A549 (cell line): ENCODE data around the gene DEFB128.

Experiments
- BHLHE40 ChIP-seq: IDR thresholded peaks from 2 replicates; pipeline ENCODE4 v1.6.1; 2012; ENCODE audit warnings: low read depth, low read length, inconsistent platforms
- CBX2 ChIP-seq: fragments of 200-600 bp; sonication (generic); IDR thresholded peaks from 2 replicates; pipeline ENCODE4 v1.6.1; 2016; ENCODE audit warnings: low read depth, mild to moderate bottlenecking, borderline replicate concordance
- EP300 ChIP-seq, 2 experiments: fragments of >200 bp; sonication (Bioruptor Twin); formaldehyde crosslinking; IDR thresholded peaks; 2 replicates in 1 of 2; 3 replicates in 1 of 2; pipeline ENCODE4 v1.6.1; 2016 to 2017
- ESRRA ChIP-seq: fragments of 150-350 bp; IDR thresholded peaks from 2 replicates; pipeline ENCODE4 v1.6.1; 2014; ENCODE audit warnings: mild to moderate bottlenecking, low read length, borderline replicate concordance
- POLR2A ChIP-seq: IDR thresholded peaks from 2 replicates; pipeline ENCODE4 v1.6.1; 2012; ENCODE audit warnings: mild to moderate bottlenecking, low read length
- RFX5 ChIP-seq: fragments of 450-650 bp; IDR thresholded peaks from 2 replicates; pipeline ENCODE4 v1.7.1; 2014; ENCODE audit warnings: antibody characterized with exemption, mild to moderate bottlenecking, moderate library complexity
- ZSCAN20 ChIP-seq: fragments of 250-450 bp; sonication (Bioruptor Pico); IDR thresholded peaks from 2 replicates; pipeline ENCODE4 v1.8.0; 2022; ENCODE audit warnings: mild to moderate bottlenecking, moderate library complexity
- TF ChIP-seq, protein P1 (sequence below): IDR thresholded peaks from 2 replicates; pipeline ENCODE4 v1.6.1; 2012
- TF ChIP-seq, protein P2 (sequence below): fragments of >200 bp; sonication (Bioruptor Twin); formaldehyde crosslinking; IDR thresholded peaks from 3 replicates; pipeline ENCODE4 v1.5.1; 2016
- TF ChIP-seq, protein P3 (sequence below): IDR thresholded peaks from 2 replicates; pipeline ENCODE4 v1.6.1; 2012

DNA sequence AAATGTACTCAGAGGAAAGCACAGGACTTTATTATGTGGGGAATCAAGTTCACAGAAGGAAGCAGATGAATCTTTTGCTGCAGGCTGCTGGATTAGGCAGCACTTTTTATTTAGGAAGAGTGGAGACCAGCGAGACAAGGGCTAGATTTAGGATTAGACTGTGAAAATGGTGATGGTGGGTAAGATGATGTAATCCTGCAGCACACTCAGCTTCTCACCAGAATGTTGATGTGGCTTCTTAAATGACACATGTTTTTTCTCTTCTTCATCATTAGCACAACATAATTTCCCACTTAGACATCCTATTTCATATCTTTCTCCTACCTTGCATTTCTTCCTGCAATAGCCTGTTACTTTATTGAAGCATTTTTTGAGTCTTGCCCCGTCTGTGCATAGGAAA lies 1.8 kb downstream of the DEFB128 start:
- TF ChIP-seq, protein P1, sequence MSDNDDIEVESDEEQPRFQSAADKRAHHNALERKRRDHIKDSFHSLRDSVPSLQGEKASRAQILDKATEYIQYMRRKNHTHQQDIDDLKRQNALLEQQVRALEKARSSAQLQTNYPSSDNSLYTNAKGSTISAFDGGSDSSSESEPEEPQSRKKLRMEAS, result no peak
- TF ChIP-seq RFX5 (no peak), POLR2A (no peak), BHLHE40 (no peak), ESRRA (no peak), ZSCAN20 (no peak), EP300 (IDR thresholded peaks at IDR 0.05) (no peak), CBX2 (no peak)
- TF ChIP-seq, protein P2, sequence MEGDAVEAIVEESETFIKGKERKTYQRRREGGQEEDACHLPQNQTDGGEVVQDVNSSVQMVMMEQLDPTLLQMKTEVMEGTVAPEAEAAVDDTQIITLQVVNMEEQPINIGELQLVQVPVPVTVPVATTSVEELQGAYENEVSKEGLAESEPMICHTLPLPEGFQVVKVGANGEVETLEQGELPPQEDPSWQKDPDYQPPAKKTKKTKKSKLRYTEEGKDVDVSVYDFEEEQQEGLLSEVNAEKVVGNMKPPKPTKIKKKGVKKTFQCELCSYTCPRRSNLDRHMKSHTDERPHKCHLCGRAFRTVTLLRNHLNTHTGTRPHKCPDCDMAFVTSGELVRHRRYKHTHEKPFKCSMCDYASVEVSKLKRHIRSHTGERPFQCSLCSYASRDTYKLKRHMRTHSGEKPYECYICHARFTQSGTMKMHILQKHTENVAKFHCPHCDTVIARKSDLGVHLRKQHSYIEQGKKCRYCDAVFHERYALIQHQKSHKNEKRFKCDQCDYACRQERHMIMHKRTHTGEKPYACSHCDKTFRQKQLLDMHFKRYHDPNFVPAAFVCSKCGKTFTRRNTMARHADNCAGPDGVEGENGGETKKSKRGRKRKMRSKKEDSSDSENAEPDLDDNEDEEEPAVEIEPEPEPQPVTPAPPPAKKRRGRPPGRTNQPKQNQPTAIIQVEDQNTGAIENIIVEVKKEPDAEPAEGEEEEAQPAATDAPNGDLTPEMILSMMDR, result no peak
- TF ChIP-seq, protein P3, sequence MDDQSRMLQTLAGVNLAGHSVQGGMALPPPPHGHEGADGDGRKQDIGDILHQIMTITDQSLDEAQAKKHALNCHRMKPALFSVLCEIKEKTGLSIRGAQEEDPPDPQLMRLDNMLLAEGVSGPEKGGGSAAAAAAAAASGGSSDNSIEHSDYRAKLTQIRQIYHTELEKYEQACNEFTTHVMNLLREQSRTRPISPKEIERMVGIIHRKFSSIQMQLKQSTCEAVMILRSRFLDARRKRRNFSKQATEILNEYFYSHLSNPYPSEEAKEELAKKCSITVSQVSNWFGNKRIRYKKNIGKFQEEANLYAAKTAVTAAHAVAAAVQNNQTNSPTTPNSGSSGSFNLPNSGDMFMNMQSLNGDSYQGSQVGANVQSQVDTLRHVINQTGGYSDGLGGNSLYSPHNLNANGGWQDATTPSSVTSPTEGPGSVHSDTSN, result no peak
